Measurements from ENCODE around the gene KDM3A. TPM values are rescaled to one million over a fixed set of nuclear protein-coding genes. Genes with fewer than 3 reads are reported as not detected.

The KDM3A gene
- total RNA-seq, 4 donors from 2014 or later = 37.3 to 68.6 (median 52.0) TPM

DNA sequence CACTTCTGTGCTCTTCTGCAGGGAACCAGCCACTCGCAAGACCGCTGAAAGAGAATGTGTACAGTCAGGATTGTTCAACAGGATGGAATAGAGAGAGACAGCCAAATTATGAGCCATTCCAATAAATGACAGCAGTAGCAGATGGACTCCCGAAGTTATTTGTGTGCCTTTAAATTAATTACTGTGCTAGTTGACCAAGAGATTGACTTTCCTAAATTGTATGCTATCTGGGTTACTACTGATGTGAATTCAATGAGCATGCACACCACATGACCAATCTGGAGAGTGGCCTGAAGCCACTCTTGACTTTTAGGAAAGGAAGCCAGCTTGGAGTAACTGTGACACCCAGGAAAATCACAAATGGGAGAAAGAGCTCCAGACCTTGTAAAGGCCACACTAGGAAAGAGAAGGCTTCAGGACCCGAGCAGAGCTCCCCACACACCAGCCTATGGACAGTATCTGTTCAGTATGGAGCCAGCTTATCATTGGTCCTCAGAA lies 69.3 kb downstream of the KDM3A start:
- peaks cover 13 to 20% (median 19%) of the 10 kb centered on the region in 4 donors for H3K4me1 ChIP-seq
- DNase-seq (ENCODE audit: extremely low spot score) = no peak
- 93% methylated on average over 4 of the region's 4 CpGs for WGBS
- no peak overlapping the region for H3K27ac ChIP-seq (replicated peaks in 1 of 4)
- TF ChIP-seq EP300 (IDR thresholded peaks at IDR 0.05) = no peak
- no peak for TF ChIP-seq POLR2AphosphoS5 (IDR thresholded peaks at IDR 0.05)
- TF ChIP-seq POLR2A (IDR thresholded peaks at IDR 0.05; ENCODE audit: low read depth) = no peak
- TF ChIP-seq, protein P1, sequence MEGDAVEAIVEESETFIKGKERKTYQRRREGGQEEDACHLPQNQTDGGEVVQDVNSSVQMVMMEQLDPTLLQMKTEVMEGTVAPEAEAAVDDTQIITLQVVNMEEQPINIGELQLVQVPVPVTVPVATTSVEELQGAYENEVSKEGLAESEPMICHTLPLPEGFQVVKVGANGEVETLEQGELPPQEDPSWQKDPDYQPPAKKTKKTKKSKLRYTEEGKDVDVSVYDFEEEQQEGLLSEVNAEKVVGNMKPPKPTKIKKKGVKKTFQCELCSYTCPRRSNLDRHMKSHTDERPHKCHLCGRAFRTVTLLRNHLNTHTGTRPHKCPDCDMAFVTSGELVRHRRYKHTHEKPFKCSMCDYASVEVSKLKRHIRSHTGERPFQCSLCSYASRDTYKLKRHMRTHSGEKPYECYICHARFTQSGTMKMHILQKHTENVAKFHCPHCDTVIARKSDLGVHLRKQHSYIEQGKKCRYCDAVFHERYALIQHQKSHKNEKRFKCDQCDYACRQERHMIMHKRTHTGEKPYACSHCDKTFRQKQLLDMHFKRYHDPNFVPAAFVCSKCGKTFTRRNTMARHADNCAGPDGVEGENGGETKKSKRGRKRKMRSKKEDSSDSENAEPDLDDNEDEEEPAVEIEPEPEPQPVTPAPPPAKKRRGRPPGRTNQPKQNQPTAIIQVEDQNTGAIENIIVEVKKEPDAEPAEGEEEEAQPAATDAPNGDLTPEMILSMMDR (IDR thresholded peaks at IDR 0.05) = no peak
- no peak overlapping the region for H3K4me3 ChIP-seq
- no peaks in the 10 kb centered on the region for H3K9me3 ChIP-seq
- intact Hi-C loops (cut with DNase I) = no loop called here
- H3K36me3 ChIP-seq = peaks cover 25 to 47% (median 35%) of the 10 kb centered on the region in 4 donors
- H3K27me3 ChIP-seq = no peaks in the 10 kb centered on the region

DNA sequence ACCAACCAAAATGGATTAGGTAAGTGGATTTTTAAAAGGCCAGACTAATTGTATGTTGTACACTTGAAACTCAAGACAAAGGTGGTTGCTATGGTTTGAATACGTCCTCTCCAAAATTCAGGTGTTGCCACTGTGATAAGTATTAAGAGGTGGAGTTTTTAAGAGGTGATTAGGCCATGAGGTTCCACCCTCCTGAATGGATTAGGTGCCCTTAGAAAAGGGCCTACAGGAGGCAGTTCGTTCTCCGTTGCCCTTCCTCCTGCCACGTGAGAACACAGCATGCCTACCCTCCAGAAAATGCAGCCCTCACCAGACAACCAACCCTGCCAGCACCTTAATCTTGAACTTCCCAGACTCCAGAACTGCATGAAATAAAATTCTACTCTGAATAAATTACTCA lies 70.9 kb downstream of the KDM3A start:
- H3K27me3 ChIP-seq = no peaks in the 10 kb centered on the region
- TF ChIP-seq POLR2A (IDR thresholded peaks at IDR 0.05; ENCODE audit: low read depth) (no peak), EP300 (IDR thresholded peaks at IDR 0.05) (no peak), POLR2AphosphoS5 (IDR thresholded peaks at IDR 0.05) (no peak)
- TF ChIP-seq, protein P1 (IDR thresholded peaks at IDR 0.05) = no peak
- H3K36me3 ChIP-seq = peaks cover 21 to 34% (median 27%) of the 10 kb centered on the region in 4 donors
- no peak overlapping the region for H3K27ac ChIP-seq (replicated peaks in 1 of 4)
- intact Hi-C loops (cut with DNase I) = no loop called here
- H3K4me3 ChIP-seq = no peak overlapping the region
- WGBS = 98% methylated on average over 4 of the region's 4 CpGs
- no peak for DNase-seq (ENCODE audit: extremely low spot score)
- H3K4me1 ChIP-seq = peaks cover 13 to 20% (median 19%) of the 10 kb centered on the region in 4 donors
- H3K9me3 ChIP-seq = no peaks in the 10 kb centered on the region

DNA sequence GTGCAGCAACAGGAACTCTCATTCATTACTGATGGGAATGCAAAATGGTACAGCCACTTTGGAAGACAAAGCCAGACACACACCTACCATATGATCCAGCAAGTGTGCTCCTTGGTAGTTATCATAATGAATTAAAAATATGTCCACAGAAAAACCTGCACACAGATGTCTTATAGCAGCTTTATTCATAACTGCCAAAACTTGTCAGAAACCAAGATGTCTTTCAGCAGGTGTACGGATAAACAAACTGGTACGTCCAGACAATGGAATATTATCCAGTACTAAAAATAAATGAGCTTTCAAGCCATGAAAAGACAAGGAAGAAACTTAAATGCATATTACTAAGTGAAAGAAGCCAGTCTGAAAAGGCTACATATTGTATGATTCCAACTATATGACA lies 71.7 kb downstream of the KDM3A start:
- no peak for DNase-seq (ENCODE audit: extremely low spot score)
- 56% methylated on average over 2 of the region's 2 CpGs for WGBS
- intact Hi-C loops (cut with DNase I) = no loop called here

DNA sequence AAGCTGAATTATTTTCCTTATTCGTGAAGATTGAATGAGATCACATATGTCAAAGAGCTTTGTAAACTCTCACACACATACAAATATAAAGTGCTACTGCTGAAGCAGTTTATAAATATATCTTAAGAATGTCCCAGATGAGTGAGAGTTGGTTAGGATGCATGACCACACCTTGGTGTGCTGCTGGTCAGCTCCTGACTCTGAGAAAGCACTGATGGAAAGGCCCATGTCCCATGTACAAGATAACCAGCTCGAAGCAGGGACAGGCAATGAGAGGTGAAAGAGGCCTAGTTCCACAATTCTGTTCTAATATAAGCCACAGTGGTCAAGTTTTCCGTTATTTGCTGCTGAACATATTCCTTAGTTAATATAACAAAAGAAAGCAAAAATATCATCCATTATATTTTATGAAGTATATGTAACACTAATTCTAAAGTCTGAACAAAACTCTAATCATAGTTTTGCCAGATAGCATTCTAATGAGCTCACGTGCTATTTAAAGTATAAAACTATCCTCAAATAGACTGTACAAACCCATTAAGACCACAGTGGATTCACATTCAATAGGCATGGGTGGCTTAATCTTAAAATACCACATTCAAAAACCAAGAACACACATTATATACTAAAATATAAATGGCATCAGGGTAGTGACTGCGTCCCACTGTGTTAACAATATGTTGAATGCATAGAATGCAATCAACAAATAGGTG lies 72.9 kb downstream of the KDM3A start:
- 94% methylated on average over 5 of the region's 5 CpGs for WGBS
- Histone ChIP-seq H3K4me1 (peaks cover 13 to 30% (median 23%) of the 10 kb centered on the region in 4 donors), H3K4me3 (no peak overlapping the region), H3K27me3 (no peaks in the 10 kb centered on the region), H3K9me3 (no peaks in the 10 kb centered on the region), H3K36me3 (peaks cover 6 to 14% (median 11%) of the 10 kb centered on the region in 4 donors), H3K27ac (replicated peaks in 1 of 4) (no peak overlapping the region)
- no peak for DNase-seq (ENCODE audit: extremely low spot score)
- intact Hi-C loops (cut with DNase I) = no loop called here
- TF ChIP-seq, protein P1 (IDR thresholded peaks at IDR 0.05) = no peak
- TF ChIP-seq POLR2A (IDR thresholded peaks at IDR 0.05; ENCODE audit: low read depth) (no peak), EP300 (IDR thresholded peaks at IDR 0.05) (no peak), POLR2AphosphoS5 (IDR thresholded peaks at IDR 0.05) (no peak)

More for the DNA sequence above, 71.7 kb downstream of the KDM3A start:
- H3K4me1 ChIP-seq = peaks cover 13 to 20% (median 19%) of the 10 kb centered on the region in 4 donors
- peaks cover 18 to 26% (median 23%) of the 10 kb centered on the region in 4 donors for H3K36me3 ChIP-seq
- no peaks in the 10 kb centered on the region for H3K27me3 ChIP-seq
- no peak for TF ChIP-seq EP300 (IDR thresholded peaks at IDR 0.05)
- TF ChIP-seq POLR2AphosphoS5 (IDR thresholded peaks at IDR 0.05) = no peak
- TF ChIP-seq POLR2A (IDR thresholded peaks at IDR 0.05; ENCODE audit: low read depth) = no peak
- TF ChIP-seq, protein P1 (IDR thresholded peaks at IDR 0.05) = no peak
- no peaks in the 10 kb centered on the region for H3K9me3 ChIP-seq
- H3K4me3 ChIP-seq = no peak overlapping the region
- no peak overlapping the region for H3K27ac ChIP-seq (replicated peaks in 1 of 4)
